PC-9 (cell line): ENCODE measurements around the gene CYYR1.

Source experiments
- EZH2 ChIP-seq: fragments of 200-600 bp; sonication (generic); IDR thresholded peaks from 2 replicates; pipeline ENCODE4 v1.8.0; 2017; ENCODE audit warnings: antibody characterized with exemption, low read depth
- TF ChIP-seq, protein P1 (sequence below): fragments of 200-600 bp; sonication (generic); conservative IDR thresholded peaks from 2 replicates; pipeline ENCODE4 v1.6.1; 2017; ENCODE audit warnings: mixed run types, antibody characterized with exemption, mild to moderate bottlenecking, moderate library complexity

DNA sequence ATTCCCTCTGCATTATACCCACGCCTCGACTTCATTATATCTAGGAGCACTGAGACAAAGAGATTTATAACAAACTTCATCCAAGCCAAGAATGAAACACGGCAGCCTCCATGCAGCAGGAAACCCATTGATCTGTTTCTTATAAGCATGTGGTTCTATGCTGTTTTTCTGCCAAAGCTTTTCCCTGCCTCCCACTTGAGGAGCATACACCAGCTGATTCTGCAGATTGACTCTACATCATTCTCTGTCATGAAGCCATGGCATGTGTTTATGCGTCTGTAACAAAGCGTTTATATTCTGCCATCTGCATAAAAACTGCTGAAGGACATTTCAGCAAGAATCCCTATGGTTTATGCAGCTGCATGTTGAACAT lies 102.0 kb downstream of the CYYR1 start:
- TF ChIP-seq, protein P1, sequence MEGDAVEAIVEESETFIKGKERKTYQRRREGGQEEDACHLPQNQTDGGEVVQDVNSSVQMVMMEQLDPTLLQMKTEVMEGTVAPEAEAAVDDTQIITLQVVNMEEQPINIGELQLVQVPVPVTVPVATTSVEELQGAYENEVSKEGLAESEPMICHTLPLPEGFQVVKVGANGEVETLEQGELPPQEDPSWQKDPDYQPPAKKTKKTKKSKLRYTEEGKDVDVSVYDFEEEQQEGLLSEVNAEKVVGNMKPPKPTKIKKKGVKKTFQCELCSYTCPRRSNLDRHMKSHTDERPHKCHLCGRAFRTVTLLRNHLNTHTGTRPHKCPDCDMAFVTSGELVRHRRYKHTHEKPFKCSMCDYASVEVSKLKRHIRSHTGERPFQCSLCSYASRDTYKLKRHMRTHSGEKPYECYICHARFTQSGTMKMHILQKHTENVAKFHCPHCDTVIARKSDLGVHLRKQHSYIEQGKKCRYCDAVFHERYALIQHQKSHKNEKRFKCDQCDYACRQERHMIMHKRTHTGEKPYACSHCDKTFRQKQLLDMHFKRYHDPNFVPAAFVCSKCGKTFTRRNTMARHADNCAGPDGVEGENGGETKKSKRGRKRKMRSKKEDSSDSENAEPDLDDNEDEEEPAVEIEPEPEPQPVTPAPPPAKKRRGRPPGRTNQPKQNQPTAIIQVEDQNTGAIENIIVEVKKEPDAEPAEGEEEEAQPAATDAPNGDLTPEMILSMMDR = no peak
- no peak for TF ChIP-seq EZH2
